Keratinocyte (primary cell): Measurements from ENCODE around the gene ITPR2. TPM values are rescaled to one million over a fixed set of nuclear protein-coding genes. Genes with fewer than 3 reads are reported as not detected.

Experiments
- DNase-seq: peaks from one replicate; pipeline ENCODE4 v3.0.0-alpha.2; 2011; ENCODE audit warnings: low read depth, missing footprints, low spot score
- FAIRE-seq: peaks from 2 replicates; lab custom pipeline; 2011; peaks lifted over from hg19 to GRCh38; lab: Jason Lieb, UNC
- H2AFZ ChIP-seq: 2 replicates; pipeline ENCODE4 v1.6.0; 2012; ENCODE audit warnings: low read length, control low read depth, inconsistent platforms; ENCODE audit not compliant: control insufficient read depth
- H3K27ac ChIP-seq: 2 replicates; pipeline ENCODE4 v1.5.1; 2011; ENCODE audit warnings: low read length; ENCODE audit not compliant: control insufficient read depth, insufficient read depth
- H3K27me3 ChIP-seq: 3 replicates; pipeline ENCODE4 v1.6.0; 2011; ENCODE audit warnings: low read length; ENCODE audit not compliant: control insufficient read depth, insufficient read depth; ENCODE audit errors: extremely low read depth
- H3K36me3 ChIP-seq, 2 experiments: 2 replicates in 1 of 2; 3 replicates in 1 of 2; pipeline ENCODE4 v1.5.1; 2011; ENCODE audit warnings: low read length in 2 of 2, mild to moderate bottlenecking in 1 of 2; ENCODE audit not compliant: control insufficient read depth in 2 of 2, insufficient read depth in 2 of 2; ENCODE audit errors: extremely low read depth in 1 of 2
- H3K4me1 ChIP-seq: 3 replicates; pipeline ENCODE4 v1.5.1; 2011; ENCODE audit warnings: low read length; ENCODE audit not compliant: control insufficient read depth, insufficient read depth; ENCODE audit errors: extremely low read depth
- H3K4me2 ChIP-seq: 3 replicates; pipeline ENCODE4 v1.6.0; 2011; ENCODE audit warnings: low read depth, low read length; ENCODE audit not compliant: control insufficient read depth, insufficient read depth; ENCODE audit errors: extremely low read depth
- H3K4me3 ChIP-seq, 3 experiments: fragments of 200-600 bp in 1 of 3; sonication (generic) in 1 of 3; 2 replicates in 2 of 3; 3 replicates in 1 of 3; pipeline ENCODE4 v1.5.1; 2011 to 2016; ENCODE audit warnings: low read length in 3 of 3, mild to moderate bottlenecking in 3 of 3, control low read depth in 2 of 3, inconsistent platforms in 1 of 3, low read depth in 1 of 3, mixed read lengths in 1 of 3, mixed run types in 1 of 3, moderate library complexity in 1 of 3; ENCODE audit not compliant: control insufficient read depth in 2 of 3, insufficient read depth in 2 of 3; ENCODE audit errors: extremely low read depth in 1 of 3
- H3K79me2 ChIP-seq: 2 replicates; pipeline ENCODE4 v1.6.0; 2012; ENCODE audit warnings: low read length; ENCODE audit not compliant: control insufficient read depth, insufficient read depth
- H3K9ac ChIP-seq: 3 replicates; pipeline ENCODE4 v1.6.0; 2011; ENCODE audit warnings: low read length; ENCODE audit not compliant: control insufficient read depth, insufficient read depth; ENCODE audit errors: extremely low read depth
- H3K9me1 ChIP-seq: 3 replicates; pipeline ENCODE4 v1.6.0; 2011; ENCODE audit warnings: low read length; ENCODE audit not compliant: control insufficient read depth, insufficient read depth; ENCODE audit errors: extremely low read depth
- H3K9me3 ChIP-seq: 2 replicates; pipeline ENCODE4 v1.5.1; 2012; ENCODE audit warnings: low read depth, low read length; ENCODE audit not compliant: control insufficient read depth
- H4K20me1 ChIP-seq: 3 replicates; pipeline ENCODE4 v1.6.0; 2011; ENCODE audit warnings: low read length; ENCODE audit not compliant: control insufficient read depth, insufficient read depth; ENCODE audit errors: extremely low read depth
- CTCF ChIP-seq, 3 experiments: IDR thresholded peaks in 1 of 3; conservative IDR thresholded peaks in 1 of 3; optimal IDR thresholded peaks in 1 of 3; 2 replicates in 2 of 3; 3 replicates in 1 of 3; pipeline versions ENCODE3 to v1.5.1; 2011; ENCODE audit warnings: low read length in 3 of 3, mild to moderate bottlenecking in 3 of 3, moderate library complexity in 2 of 3, control low read depth in 1 of 3, inconsistent platforms in 1 of 3; ENCODE audit not compliant: insufficient read depth in 2 of 3; ENCODE audit errors: extremely low read depth in 1 of 3
- EZH2 ChIP-seq: IDR thresholded peaks from one replicate; pipeline ENCODE4 v1.6.1; 2012; ENCODE audit warnings: inconsistent platforms, mild to moderate bottlenecking, low read length, moderate library complexity
- dilution Hi-C: fragments of 300-500 bp; cut with MboI; formaldehyde crosslinking; loops from one replicate; pipeline ENCODE4 v1.7.0; 2020; ENCODE audit warnings: low sequenced_read_pairs; ENCODE audit not compliant: extremely low pct_ligation_motif_present
- polyA plus RNA-seq, 5 experiments: library from polyadenylated mRNA; depleted of rRNA in 3 of 5; stranded (reverse) in 3 of 5; stranded (forward) in 1 of 5; unstranded in 1 of 5; fragments of >200 nt; gene quantifications; 1 replicate in 1 of 5; 2 replicates in 3 of 5; 3 replicates in 1 of 5; pipeline versions ENCODE4 v1.2.1 to v1.2.3, GENCODE V29; 2011 to 2012; ENCODE audit warnings: missing spikeins in 2 of 5, low read depth in 1 of 5, low replicate concordance in 1 of 5

Gene ITPR2
- polyA plus RNA-seq, 1 donor (not counting 4 experiments of a cell fraction or from before 2014, with no cell fraction given): 7.6 TPM

GRCh38 chr12:26807292-26807691, 25.7 kb downstream of the ITPR2 start:
- Histone ChIP-seq H3K4me1 (peaks cover 21% of the 10 kb centered on the region), H3K4me2 (no peak overlapping the region), H4K20me1 (no peaks in the 10 kb centered on the region), H3K79me2 (peaks cover 2% of the 10 kb centered on the region), H3K36me3 (no peaks in the 10 kb centered on the region), H3K27me3 (no peaks in the 10 kb centered on the region), H3K9ac (no peak overlapping the region), H2AFZ (no peak overlapping the region), H3K9me3 (no peaks in the 10 kb centered on the region), H3K4me3 (no peak overlapping the region), H3K9me1 (no peaks in the 10 kb centered on the region), H3K27ac (no peak overlapping the region)
- DNase-seq (no peak), FAIRE-seq (no peak)
- TF ChIP-seq CTCF (optimal IDR thresholded peaks at IDR 0.05 in 1 of 3, IDR thresholded peaks at IDR 0.05 in 1 of 3, conservative IDR thresholded peaks at IDR 0.05 in 1 of 3; ENCODE audit: extremely low read depth in 1 of 3, insufficient read depth in 2 of 3, low read length in 3 of 3) (no peak), EZH2 (no peak)
- dilution Hi-C loops: no loop called here

- FAIRE-seq (no peak), DNase-seq (no peak)
- H3K79me2 ChIP-seq: peaks cover 2% of the 10 kb centered on the region
- no peaks in the 10 kb centered on the region for H3K27me3 ChIP-seq
- H3K4me1 ChIP-seq: peaks cover 21% of the 10 kb centered on the region
- H3K9ac ChIP-seq: no peak overlapping the region
- no peaks in the 10 kb centered on the region for H3K9me1 ChIP-seq
- no peak overlapping the region for H3K27ac ChIP-seq
- H3K4me3 ChIP-seq: no peak overlapping the region
- no peak overlapping the region for H3K4me2 ChIP-seq
- no peaks in the 10 kb centered on the region for H3K9me3 ChIP-seq
- no peak overlapping the region for H2AFZ ChIP-seq
- H3K36me3 ChIP-seq: no peaks in the 10 kb centered on the region
- no peak for TF ChIP-seq CTCF (optimal IDR thresholded peaks at IDR 0.05 in 1 of 3, IDR thresholded peaks at IDR 0.05 in 1 of 3, conservative IDR thresholded peaks at IDR 0.05 in 1 of 3; ENCODE audit: extremely low read depth in 1 of 3, insufficient read depth in 2 of 3, low read length in 3 of 3)
- no peak for TF ChIP-seq EZH2
- dilution Hi-C loops: no loop called here
- H4K20me1 ChIP-seq: no peaks in the 10 kb centered on the region
Measured at GRCh38 chr12:26806556-26806955, 26.4 kb downstream of the ITPR2 start.
